ENCODE measurements around the gene PFKFB4.

The PFKFB4 gene

DNA sequence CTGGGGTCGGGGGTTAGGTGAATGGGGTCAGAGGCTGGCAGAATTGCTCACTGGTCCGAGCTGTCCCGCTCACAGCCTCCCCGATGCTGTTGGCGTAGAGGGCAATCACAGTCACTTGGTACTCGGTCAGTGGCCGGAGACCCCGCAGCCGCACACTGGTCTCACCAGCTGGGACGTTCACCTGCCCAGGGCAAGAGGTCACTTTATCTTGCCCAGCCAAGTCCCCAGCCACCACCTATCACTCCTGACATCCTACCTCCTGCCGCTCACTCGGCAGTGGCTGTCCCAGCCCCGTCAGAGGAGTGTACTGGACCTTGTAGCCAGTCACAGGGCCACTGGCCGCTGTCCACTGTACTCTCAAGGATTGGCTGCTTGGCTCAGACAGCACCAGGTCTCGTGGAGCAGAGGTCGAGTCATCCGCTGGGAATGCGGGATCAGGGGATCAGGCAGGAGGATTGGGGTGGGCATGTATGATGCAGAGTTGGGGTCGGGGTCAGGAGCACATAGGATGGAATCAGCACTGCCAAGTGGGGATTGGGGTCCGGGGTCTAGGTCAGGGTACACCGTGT lies 36.0 kb upstream of the PFKFB4 start:
- TF ChIP-seq FOXP2 (optimal IDR thresholded peaks at IDR 0.05; ENCODE audit: borderline replicate concordance, extremely low read depth, extremely low read length, insufficient read depth) (no peak), TAF1 (IDR thresholded peaks at IDR 0.05; ENCODE audit: borderline replicate concordance, insufficient read depth, low read length) (no peak), POLR2AphosphoS5 (IDR thresholded peaks at IDR 0.05; ENCODE audit: low read depth, low read length) (no peak), SIN3A (IDR thresholded peaks at IDR 0.05; ENCODE audit: borderline replicate concordance, insufficient read depth, low read length) (no peak)
- TF ChIP-seq, protein P1, sequence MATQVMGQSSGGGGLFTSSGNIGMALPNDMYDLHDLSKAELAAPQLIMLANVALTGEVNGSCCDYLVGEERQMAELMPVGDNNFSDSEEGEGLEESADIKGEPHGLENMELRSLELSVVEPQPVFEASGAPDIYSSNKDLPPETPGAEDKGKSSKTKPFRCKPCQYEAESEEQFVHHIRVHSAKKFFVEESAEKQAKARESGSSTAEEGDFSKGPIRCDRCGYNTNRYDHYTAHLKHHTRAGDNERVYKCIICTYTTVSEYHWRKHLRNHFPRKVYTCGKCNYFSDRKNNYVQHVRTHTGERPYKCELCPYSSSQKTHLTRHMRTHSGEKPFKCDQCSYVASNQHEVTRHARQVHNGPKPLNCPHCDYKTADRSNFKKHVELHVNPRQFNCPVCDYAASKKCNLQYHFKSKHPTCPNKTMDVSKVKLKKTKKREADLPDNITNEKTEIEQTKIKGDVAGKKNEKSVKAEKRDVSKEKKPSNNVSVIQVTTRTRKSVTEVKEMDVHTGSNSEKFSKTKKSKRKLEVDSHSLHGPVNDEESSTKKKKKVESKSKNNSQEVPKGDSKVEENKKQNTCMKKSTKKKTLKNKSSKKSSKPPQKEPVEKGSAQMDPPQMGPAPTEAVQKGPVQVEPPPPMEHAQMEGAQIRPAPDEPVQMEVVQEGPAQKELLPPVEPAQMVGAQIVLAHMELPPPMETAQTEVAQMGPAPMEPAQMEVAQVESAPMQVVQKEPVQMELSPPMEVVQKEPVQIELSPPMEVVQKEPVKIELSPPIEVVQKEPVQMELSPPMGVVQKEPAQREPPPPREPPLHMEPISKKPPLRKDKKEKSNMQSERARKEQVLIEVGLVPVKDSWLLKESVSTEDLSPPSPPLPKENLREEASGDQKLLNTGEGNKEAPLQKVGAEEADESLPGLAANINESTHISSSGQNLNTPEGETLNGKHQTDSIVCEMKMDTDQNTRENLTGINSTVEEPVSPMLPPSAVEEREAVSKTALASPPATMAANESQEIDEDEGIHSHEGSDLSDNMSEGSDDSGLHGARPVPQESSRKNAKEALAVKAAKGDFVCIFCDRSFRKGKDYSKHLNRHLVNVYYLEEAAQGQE (IDR thresholded peaks at IDR 0.05; ENCODE audit: insufficient read depth in 1 of 2, low read depth in 2 of 2, low read length in 2 of 2), result no peak

DNA sequence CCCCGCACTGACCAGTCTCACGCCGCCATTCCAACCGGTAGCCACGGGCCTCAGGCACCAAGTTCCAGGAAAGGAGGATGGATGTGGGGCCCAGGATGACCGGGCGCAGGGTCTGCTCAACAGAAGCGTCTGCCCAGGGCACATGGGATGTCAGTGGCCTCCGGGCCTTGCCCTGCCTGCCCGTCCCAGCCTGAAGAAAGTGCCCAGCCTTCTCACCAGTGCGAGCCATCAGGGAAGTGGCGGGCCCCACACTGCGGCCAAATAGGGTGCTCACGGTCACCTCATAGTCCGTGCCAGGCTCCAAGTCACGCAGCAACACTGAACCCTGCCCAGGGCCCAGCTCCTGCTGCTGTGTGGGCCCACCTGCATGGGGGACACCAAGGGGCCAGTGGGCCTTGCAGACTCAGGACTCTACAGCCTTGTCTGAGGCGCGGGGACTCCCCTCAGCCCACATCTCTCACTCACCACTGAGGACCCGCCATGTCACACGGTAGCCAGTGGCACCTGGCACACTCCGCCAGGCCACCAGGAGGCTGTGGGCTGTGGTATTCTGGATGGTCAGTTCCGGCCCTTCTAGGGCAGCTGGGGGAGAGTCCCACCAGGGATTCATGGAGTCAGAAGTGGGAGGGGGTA lies 35.4 kb upstream of the PFKFB4 start:
- no peak for TF ChIP-seq SIN3A (IDR thresholded peaks at IDR 0.05; ENCODE audit: borderline replicate concordance, insufficient read depth, low read length)
- TF ChIP-seq, protein P1 (IDR thresholded peaks at IDR 0.05; ENCODE audit: insufficient read depth in 1 of 2, low read depth in 2 of 2, low read length in 2 of 2), result no peak

DNA sequence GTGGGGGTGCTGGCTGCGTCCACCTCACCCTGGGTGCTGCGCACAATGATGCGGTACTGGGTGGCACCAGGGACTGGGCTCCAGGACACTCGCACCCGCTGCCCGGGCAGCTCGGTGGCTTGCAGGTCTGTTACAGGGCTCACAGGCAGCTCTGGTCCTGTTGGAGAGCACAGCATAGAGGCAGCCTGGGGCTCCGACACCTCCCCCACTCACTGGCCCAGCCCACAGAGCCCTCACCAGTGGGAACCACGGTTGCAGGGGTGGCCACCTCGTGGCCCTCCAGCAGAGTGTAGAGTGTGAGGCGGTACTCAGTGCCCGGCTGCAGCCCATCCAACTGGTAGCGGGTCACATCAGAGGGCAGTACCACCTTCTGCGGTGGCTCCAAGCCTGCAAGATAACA lies 34.8 kb upstream of the PFKFB4 start:
- TF ChIP-seq FOXP2 (optimal IDR thresholded peaks at IDR 0.05; ENCODE audit: borderline replicate concordance, extremely low read depth, extremely low read length, insufficient read depth) (no peak), SIN3A (IDR thresholded peaks at IDR 0.05; ENCODE audit: borderline replicate concordance, insufficient read depth, low read length) (no peak), TAF1 (IDR thresholded peaks at IDR 0.05; ENCODE audit: borderline replicate concordance, insufficient read depth, low read length) (no peak), POLR2AphosphoS5 (IDR thresholded peaks at IDR 0.05; ENCODE audit: low read depth, low read length) (no peak)
- TF ChIP-seq, protein P1 (IDR thresholded peaks at IDR 0.05; ENCODE audit: insufficient read depth in 1 of 2, low read depth in 2 of 2, low read length in 2 of 2), result no peak

DNA sequence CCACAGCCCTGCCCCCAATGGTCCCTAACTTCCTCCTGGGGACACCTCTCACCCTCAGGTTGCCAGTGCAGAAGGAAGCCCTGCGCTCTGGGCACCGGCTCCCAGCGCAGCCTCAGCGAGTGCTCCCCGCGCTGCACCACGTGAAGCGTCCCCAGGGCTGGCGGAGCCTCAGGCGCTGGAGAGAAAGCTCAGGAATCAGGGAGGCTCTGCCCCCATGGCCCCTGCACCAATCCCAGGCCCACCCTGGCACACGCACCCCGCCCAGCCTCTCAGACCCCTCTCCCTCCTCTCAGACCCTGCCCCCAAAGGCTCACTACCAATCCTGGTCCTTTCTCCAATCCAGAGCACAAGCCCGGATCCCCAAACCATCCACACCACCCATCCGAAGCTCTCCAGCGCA lies 31.6 kb upstream of the PFKFB4 start:
- TF ChIP-seq SIN3A (IDR thresholded peaks at IDR 0.05; ENCODE audit: borderline replicate concordance, insufficient read depth, low read length), result no peak
- no peak for TF ChIP-seq POLR2AphosphoS5 (IDR thresholded peaks at IDR 0.05; ENCODE audit: low read depth, low read length)
- TF ChIP-seq TAF1 (IDR thresholded peaks at IDR 0.05; ENCODE audit: borderline replicate concordance, insufficient read depth, low read length), result no peak
- no peak for TF ChIP-seq FOXP2 (optimal IDR thresholded peaks at IDR 0.05; ENCODE audit: borderline replicate concordance, extremely low read depth, extremely low read length, insufficient read depth)
- TF ChIP-seq, protein P1 (IDR thresholded peaks at IDR 0.05; ENCODE audit: insufficient read depth in 1 of 2, low read depth in 2 of 2, low read length in 2 of 2), result no peak
